CD14-positive monocyte (primary cell): ENCODE measurements around the gene FAIM2. TPM values are rescaled to one million over a fixed set of nuclear protein-coding genes. Genes with fewer than 3 reads are reported as not detected.

Source experiments
- DNase-seq, 3 donors: peaks; one replicate each; pipeline ENCODE4 v3.0.0-alpha.2; 2011 to 2022
- H2AFZ ChIP-seq: 2 replicates; pipeline ENCODE4 v1.6.0; 2012; ENCODE audit warnings: mild to moderate bottlenecking, low read depth, low read length, inconsistent platforms; ENCODE audit not compliant: insufficient read depth, poor library complexity, severe bottlenecking
- H3K27ac ChIP-seq, 2 donors: 1 replicate in 1 of 2; 2 replicates in 1 of 2; pipeline ENCODE4 v1.5.1; 2012 to 2013; ENCODE audit warnings: low read length in 2 of 2, control low read depth in 1 of 2, inconsistent platforms in 1 of 2, low read depth in 1 of 2, mild to moderate bottlenecking in 1 of 2
- H3K27me3 ChIP-seq, 2 donors: one replicate each; pipeline versions ENCODE4 v1.6.0 to v1.6.1; 2011 to 2013; ENCODE audit warnings: low read length in 2 of 2; ENCODE audit not compliant: control insufficient read depth in 2 of 2, insufficient read depth in 2 of 2
- H3K36me3 ChIP-seq, 2 donors: replicated peaks in 1 of 2; 1 replicate in 1 of 2; 2 replicates in 1 of 2; pipeline versions ENCODE4 v1.5.1 to v1.6.1; 2012 to 2013; ENCODE audit warnings: low read length in 2 of 2, control low read depth in 1 of 2, inconsistent platforms in 1 of 2, mild to moderate bottlenecking in 1 of 2; ENCODE audit not compliant: insufficient read depth in 2 of 2, control insufficient read depth in 1 of 2
- H3K4me1 ChIP-seq, 2 donors: 1 replicate in 1 of 2; 2 replicates in 1 of 2; pipeline versions ENCODE4 v1.5.1 to v1.6.1; 2012 to 2013; ENCODE audit warnings: low read length in 2 of 2, control low read depth in 1 of 2, inconsistent platforms in 1 of 2, mild to moderate bottlenecking in 1 of 2, moderate library complexity in 1 of 2; ENCODE audit not compliant: insufficient read depth in 2 of 2, control insufficient read depth in 1 of 2
- H3K4me2 ChIP-seq: replicated peaks from 2 replicates; pipeline ENCODE3; 2012; ENCODE audit warnings: low read length, moderate library complexity, mild to moderate bottlenecking; ENCODE audit not compliant: poor library complexity, severe bottlenecking; ENCODE audit errors: extremely low read depth
- H3K4me3 ChIP-seq, 3 experiments: fragments of 200-600 bp in 1 of 3; sonication (generic) in 1 of 3; replicated peaks in 1 of 3; 1 replicate in 2 of 3; 2 replicates in 1 of 3; pipeline ENCODE4 v1.5.1; 2011 to 2013; ENCODE audit warnings: low read length in 3 of 3, mild to moderate bottlenecking in 3 of 3, control low read depth in 2 of 3, low read depth in 2 of 3, inconsistent platforms in 1 of 3, moderate library complexity in 1 of 3
- H3K79me2 ChIP-seq: 2 replicates; pipeline ENCODE4 v1.6.0; 2012; ENCODE audit warnings: mild to moderate bottlenecking, control low read depth, inconsistent platforms, low read length, moderate library complexity; ENCODE audit not compliant: insufficient read depth
- H3K9ac ChIP-seq: 2 replicates; pipeline ENCODE4 v1.6.0; 2017; ENCODE audit warnings: low read length, mild to moderate bottlenecking; ENCODE audit not compliant: insufficient read depth, poor library complexity, severe bottlenecking
- H3K9me3 ChIP-seq, 2 donors: replicated peaks in 1 of 2; 1 replicate in 1 of 2; 2 replicates in 1 of 2; pipeline versions ENCODE4 v1.5.1 to v1.6.1; 2012 to 2013; ENCODE audit warnings: low read length in 2 of 2, control low read depth in 1 of 2; ENCODE audit not compliant: control insufficient read depth in 1 of 2, insufficient read depth in 1 of 2
- H4K20me1 ChIP-seq: 2 replicates; pipeline ENCODE4 v1.6.0; 2012; ENCODE audit warnings: mild to moderate bottlenecking, low read length, control low read depth, moderate library complexity; ENCODE audit not compliant: insufficient read depth
- H3K27ac Mint-ChIP-seq, 7 donors: one replicate each; pipeline ENCODE4 v1.8.0; 2020; ENCODE audit warnings: mild to moderate bottlenecking in 7 of 7, mixed read lengths in 7 of 7, moderate library complexity in 6 of 7, inconsistent platforms in 2 of 7
- H3K27me3 Mint-ChIP-seq, 3 donors: one replicate each; pipeline ENCODE4 v1.8.0; 2021 to 2022; ENCODE audit warnings: low read depth in 3 of 3, mild to moderate bottlenecking in 3 of 3, mixed read lengths in 3 of 3, moderate library complexity in 3 of 3, inconsistent platforms in 1 of 3
- H3K36me3 Mint-ChIP-seq, 2 donors: one replicate each; pipeline ENCODE4 v1.8.0; 2020; ENCODE audit warnings: mixed read lengths in 2 of 2, inconsistent platforms in 1 of 2, mild to moderate bottlenecking in 1 of 2
- H3K4me1 Mint-ChIP-seq: one replicate; pipeline ENCODE4 v1.8.0; 2020; ENCODE audit warnings: mild to moderate bottlenecking, mixed read lengths
- H3K4me3 Mint-ChIP-seq, 2 donors: one replicate each; pipeline ENCODE4 v1.8.0; 2020; ENCODE audit warnings: mild to moderate bottlenecking in 2 of 2, mixed read lengths in 2 of 2, moderate library complexity in 1 of 2
- H3K9me3 Mint-ChIP-seq, 7 donors: one replicate each; pipeline ENCODE4 v1.8.0; 2020 to 2022; ENCODE audit warnings: mixed read lengths in 7 of 7, mild to moderate bottlenecking in 6 of 7, moderate library complexity in 6 of 7, inconsistent platforms in 2 of 7
- CTCF ChIP-seq: fragments of 200-600 bp; IDR thresholded peaks from one replicate; pipeline ENCODE4 v1.8.0; 2022; ENCODE audit warnings: antibody characterized with exemption, mild to moderate bottlenecking
- WGBS: methylation state at CpG from one replicate; pipeline ENCODE4 v1.1.5; 2013; ENCODE audit warnings: missing lambda C conversion rate; ENCODE audit not compliant: insufficient coverage; 5-methylcytosine and 5-hydroxymethylcytosine counted together
- intact Hi-C, 2 donors: fragments of 100-400 bp; cut with micrococcal nuclease; formaldehyde crosslinking; loops; one replicate each; pipeline versions ENCODE4 v1.15.0 to v1.15.1; 2023
- polyA plus RNA-seq, 3 donors: library from polyadenylated mRNA; depleted of rRNA in 1 of 3; unstranded in 2 of 3; stranded (reverse) in 1 of 3; fragments of 300-500 nt in 2 of 3; fragments of >200 nt in 1 of 3; fragmentation: Illumina TruSeq in 2 of 3; gene quantifications; 1 replicate in 2 of 3; 2 replicates in 1 of 3; pipeline ENCODE4 v1.2.3, GENCODE V29; 2012 to 2021

FAIM2 gene
- polyA plus RNA-seq, 3 donors, result not detected

- Histone ChIP-seq H3K4me1 (peaks cover 0 to under 1% of the 10 kb centered on the region in 2 donors), H3K27me3 (peaks cover 5 to 15% of the 10 kb centered on the region in 2 donors), H3K36me3 (no peaks in the 10 kb centered on the region), H4K20me1 (no peaks in the 10 kb centered on the region), H2AFZ (no peak overlapping the region), H3K9me3 (no peaks in the 10 kb centered on the region), H3K9ac (no peak overlapping the region), H3K4me3 (no peak overlapping the region), H3K79me2 (no peaks in the 10 kb centered on the region), H3K27ac (no peak overlapping the region), H3K4me2 (no peak overlapping the region)
- peaks cover 29 to 32% (median 31%) of the 10 kb centered on the region in 3 donors for H3K27me3 Mint-ChIP-seq
- intact Hi-C loops, result no loop called here
- no peak for DNase-seq
- H3K36me3 Mint-ChIP-seq, result peaks cover 3 to 5% of the 10 kb centered on the region in 2 donors
- no peak overlapping the region for H3K4me3 Mint-ChIP-seq
- 94% methylated on average over 4 of the region's 4 CpGs for WGBS
- peaks cover 0 to 5% (median 4%) of the 10 kb centered on the region in 7 donors for H3K9me3 Mint-ChIP-seq
- no peak overlapping the region for H3K27ac Mint-ChIP-seq
- H3K4me1 Mint-ChIP-seq, result peaks cover 3% of the 10 kb centered on the region
- no peak for TF ChIP-seq CTCF
Measured at GRCh38 chr12:49909356-49909755, 5.7 kb upstream of the FAIM2 start.

- Mint-ChIP-seq H3K4me1 (peaks cover 10% of the 10 kb centered on the region), H3K36me3 (peaks cover 6% of the 10 kb centered on the region in 2 donors), H3K27ac (peak overlapping the region in 1 of 7 donors; percentile 37), H3K4me3 (no peak overlapping the region), H3K9me3 (peaks cover 0 to 6% (median 4%) of the 10 kb centered on the region in 7 donors), H3K27me3 (peaks cover 37 to 45% (median 43%) of the 10 kb centered on the region in 3 donors)
- no peak overlapping the region for H3K9ac ChIP-seq
- H3K9me3 ChIP-seq, result no peaks in the 10 kb centered on the region
- H3K27ac ChIP-seq, result no peak overlapping the region
- no CpG with 5 or more reads among the region's 1 CpG for WGBS
- no peak overlapping the region for H3K4me3 ChIP-seq
- DNase-seq, result no peak
- H3K36me3 ChIP-seq, result no peaks in the 10 kb centered on the region
- H3K4me1 ChIP-seq, result peaks cover 0 to 4% of the 10 kb centered on the region in 2 donors
- H4K20me1 ChIP-seq, result no peaks in the 10 kb centered on the region
- TF ChIP-seq CTCF, result no peak
- intact Hi-C loops, result no loop called here
- peaks cover 8 to 34% of the 10 kb centered on the region in 2 donors for H3K27me3 ChIP-seq
- H3K4me2 ChIP-seq, result no peak overlapping the region
- H3K79me2 ChIP-seq, result no peaks in the 10 kb centered on the region
- H2AFZ ChIP-seq, result no peak overlapping the region
Measured at GRCh38 chr12:49907352-49907751, 3.7 kb upstream of the FAIM2 start.
